HG03442 (cell line): ENCODE results near the gene LRRFIP2.

ENCODE experiments used
- ATAC-seq: cut with Tn5 transposase; IDR thresholded peaks from one replicate; pipeline ENCODE4 v1.9.1; 2021; ENCODE audit warnings: mild to moderate bottlenecking, moderate library complexity; ENCODE audit not compliant: unreplicated experiment

Gene LRRFIP2

GRCh38 chr3:37029111-37029510 is 145.3 kb downstream of the LRRFIP2 start:
- ATAC-seq, result no peak

GRCh38 chr3:37028329-37028728 is 146.1 kb downstream of the LRRFIP2 start:
- ATAC-seq, result no peak

- no peak for ATAC-seq
Observed at GRCh38 chr3:37026851-37027250, 147.5 kb downstream of the LRRFIP2 start.

DNA sequence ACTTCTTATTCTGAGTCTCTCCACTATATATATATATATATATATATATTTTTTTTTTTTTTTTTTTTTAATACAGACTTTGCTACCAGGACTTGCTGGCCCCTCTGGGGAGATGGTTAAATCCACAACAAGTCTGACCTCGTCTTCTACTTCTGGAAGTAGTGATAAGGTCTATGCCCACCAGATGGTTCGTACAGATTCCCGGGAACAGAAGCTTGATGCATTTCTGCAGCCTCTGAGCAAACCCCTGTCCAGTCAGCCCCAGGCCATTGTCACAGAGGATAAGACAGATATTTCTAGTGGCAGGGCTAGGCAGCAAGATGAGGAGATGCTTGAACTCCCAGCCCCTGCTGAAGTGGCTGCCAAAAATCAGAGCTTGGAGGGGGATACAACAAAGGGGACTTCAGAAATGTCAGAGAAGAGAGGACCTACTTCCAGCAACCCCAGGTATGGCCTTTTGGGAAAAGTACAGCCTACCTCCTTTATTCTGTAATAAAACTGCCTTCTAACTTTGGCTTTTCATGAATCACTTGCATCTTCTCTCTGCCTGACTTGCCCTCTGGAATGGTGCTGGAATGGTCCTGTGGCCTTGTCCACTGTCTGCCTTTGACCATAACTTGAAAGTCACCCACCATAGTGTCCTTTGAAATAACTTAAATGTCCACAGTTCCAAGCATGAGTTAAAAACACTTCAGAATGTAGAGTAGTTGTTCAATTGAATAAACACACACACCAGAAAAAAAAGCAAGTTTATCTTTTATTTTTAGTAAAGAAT is 148.6 kb downstream of the LRRFIP2 start:
- ATAC-seq, result no peak

GRCh38 chr3:37024820-37025405 is 149.5 kb downstream of the LRRFIP2 start:
- no peak for ATAC-seq

DNA sequence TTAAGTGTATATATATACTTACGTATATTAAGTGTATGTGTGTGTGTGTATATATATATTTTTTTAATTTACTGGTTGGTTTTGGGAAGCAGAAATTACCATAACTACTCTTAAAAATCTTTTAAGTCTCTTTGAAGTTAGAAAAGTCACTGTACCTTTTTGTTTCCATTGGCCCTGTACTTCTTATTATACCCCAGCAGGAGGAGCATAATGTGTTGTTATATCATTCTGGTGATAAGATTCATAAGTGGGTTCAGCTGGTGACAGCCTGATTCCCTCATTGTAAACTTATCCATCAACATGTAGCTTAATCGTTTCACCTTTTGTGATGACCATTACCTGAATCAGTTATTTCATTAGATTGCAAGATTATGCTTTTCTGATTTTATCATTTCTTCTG is 150.3 kb downstream of the LRRFIP2 start:
- ATAC-seq, result no peak

DNA sequence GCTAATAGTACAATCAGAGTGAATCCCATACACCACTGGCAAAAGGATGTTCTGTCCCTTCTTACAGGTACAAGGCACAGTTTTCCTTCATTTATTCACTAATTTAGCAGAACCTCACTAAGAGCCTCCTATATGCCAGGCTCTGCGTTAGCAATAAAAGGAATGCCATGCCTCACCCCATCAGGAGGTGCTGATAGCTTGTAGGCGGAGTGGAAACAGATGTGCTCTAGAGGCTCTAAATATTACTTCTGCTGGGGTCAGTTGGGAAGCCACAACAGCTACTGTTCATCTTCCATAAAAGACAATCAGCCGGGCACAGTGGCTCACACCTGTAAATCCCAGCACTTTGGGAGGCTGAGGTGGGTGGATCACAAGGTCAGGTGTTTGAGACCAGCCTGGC is 156.7 kb downstream of the LRRFIP2 start:
- no peak for ATAC-seq

DNA sequence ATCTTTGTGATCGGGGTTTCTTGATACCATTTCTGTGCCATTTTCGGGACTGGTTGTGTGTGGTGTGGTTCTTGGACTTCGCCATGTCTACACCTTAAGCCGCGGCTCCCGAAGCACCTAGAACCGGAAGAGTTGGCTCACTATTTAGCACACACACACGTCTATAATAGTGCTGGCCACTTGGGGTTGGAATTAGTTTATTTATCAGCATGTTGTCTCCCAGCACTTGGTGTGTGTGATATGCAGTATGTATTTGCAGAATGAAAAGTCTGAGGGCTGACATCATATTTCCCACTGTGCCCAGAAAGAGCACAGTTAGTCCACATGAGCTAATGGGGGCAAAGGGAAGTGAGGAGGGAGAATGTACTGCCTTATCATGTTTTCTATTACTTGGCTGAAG is 157.5 kb downstream of the LRRFIP2 start:
- ATAC-seq, result no peak

DNA sequence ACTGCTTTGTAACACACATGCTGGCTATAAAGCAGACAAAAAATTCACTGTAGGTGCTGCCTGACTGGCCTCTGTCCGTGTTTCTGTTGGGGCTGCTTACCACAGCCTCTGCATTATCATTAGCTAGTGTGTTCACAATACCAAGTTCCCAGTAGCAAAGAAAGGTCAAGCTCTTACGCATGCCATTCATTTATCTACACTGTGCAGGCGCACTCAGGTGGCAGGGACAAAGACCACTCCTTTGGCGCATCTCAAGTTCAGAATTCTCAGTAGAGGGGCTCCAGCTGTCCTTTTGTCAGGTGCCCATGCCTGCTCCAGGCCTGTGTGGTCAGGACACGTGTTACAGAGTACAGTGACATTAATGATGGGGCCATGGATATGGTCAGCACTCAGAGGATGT is 158.7 kb downstream of the LRRFIP2 start:
- ATAC-seq, result no peak

- no peak for ATAC-seq
Observed at GRCh38 chr3:37014620-37015019, 159.8 kb downstream of the LRRFIP2 start.
